Eye (tissue), 1 donor: ENCODE measurements around the gene APOBEC3B.
A peak's percentile ranks its signal among the peaks of the same experiment; 100 is the strongest.
"Not testable (repeated sequence)": the region's sequence is repeated elsewhere in the genome, so short reads cannot be mapped to it uniquely, and the experiment has no call there.

ENCODE experiments used
- DNase-seq: peaks from one replicate; pipeline ENCODE4 v3.0.0-alpha.2; 2015

Gene APOBEC3B

GRCh38 chr22:38981992-38982927, at the start of gene APOBEC3B:
Gene APOBEC3B (plus strand): TSS chr22:38982347. CDS start chr22:38982454, 107 bp downstream.
- peak; percentile 84 for DNase-seq

GRCh38 chr22:38935023-38935422, 47.1 kb upstream of the APOBEC3B start:
- DNase-seq: no peak

- DNase-seq: no peak
Measured at GRCh38 chr22:38935616-38936015, 46.5 kb upstream of the APOBEC3B start.

- DNase-seq: no peak
Measured at GRCh38 chr22:38936562-38936961, 45.6 kb upstream of the APOBEC3B start.

GRCh38 chr22:38937036-38937435, 45.1 kb upstream of the APOBEC3B start:
- DNase-seq: no peak

GRCh38 chr22:38937541-38937940, 44.6 kb upstream of the APOBEC3B start:
- DNase-seq: no peak

GRCh38 chr22:38938221-38938620, 43.9 kb upstream of the APOBEC3B start:
- DNase-seq: no peak

- no peak for DNase-seq
Measured at GRCh38 chr22:38938925-38939324, 43.2 kb upstream of the APOBEC3B start.

- no peak for DNase-seq
Measured at GRCh38 chr22:38940811-38941384, 41.2 kb upstream of the APOBEC3B start.

- DNase-seq: no peak
Measured at GRCh38 chr22:38941488-38941987, 40.6 kb upstream of the APOBEC3B start.

GRCh38 chr22:38942702-38943101, 39.4 kb upstream of the APOBEC3B start:
- no peak for DNase-seq

GRCh38 chr22:38943201-38943600, 38.9 kb upstream of the APOBEC3B start:
- DNase-seq: no peak

GRCh38 chr22:38943882-38944281, 38.3 kb upstream of the APOBEC3B start:
- DNase-seq: no peak

GRCh38 chr22:38944653-38945052, 37.5 kb upstream of the APOBEC3B start:
- no peak for DNase-seq

- not testable (repeated sequence) for DNase-seq
Measured at GRCh38 chr22:38945706-38946338, 36.3 kb upstream of the APOBEC3B start.

GRCh38 chr22:38946771-38947170, 35.4 kb upstream of the APOBEC3B start:
- DNase-seq: no peak

GRCh38 chr22:38947321-38948140, 34.6 kb upstream of the APOBEC3B start:
- DNase-seq: peak; percentile 35

- no peak for DNase-seq
Measured at GRCh38 chr22:38948181-38948940, 33.8 kb upstream of the APOBEC3B start.

- no peak for DNase-seq
Measured at GRCh38 chr22:38949889-38950405, 32.2 kb upstream of the APOBEC3B start.

GRCh38 chr22:38950527-38951295, 31.4 kb upstream of the APOBEC3B start:
- no peak for DNase-seq

- DNase-seq: no peak
Measured at GRCh38 chr22:38951734-38952133, 30.4 kb upstream of the APOBEC3B start.
